ENCODE data around the gene PHF21A. TPM values are rescaled to one million over a fixed set of nuclear protein-coding genes. Genes with fewer than 3 reads are reported as not detected.

Gene PHF21A
- total RNA-seq, 1 donor from 2014 or later, result 66.8 TPM

DNA sequence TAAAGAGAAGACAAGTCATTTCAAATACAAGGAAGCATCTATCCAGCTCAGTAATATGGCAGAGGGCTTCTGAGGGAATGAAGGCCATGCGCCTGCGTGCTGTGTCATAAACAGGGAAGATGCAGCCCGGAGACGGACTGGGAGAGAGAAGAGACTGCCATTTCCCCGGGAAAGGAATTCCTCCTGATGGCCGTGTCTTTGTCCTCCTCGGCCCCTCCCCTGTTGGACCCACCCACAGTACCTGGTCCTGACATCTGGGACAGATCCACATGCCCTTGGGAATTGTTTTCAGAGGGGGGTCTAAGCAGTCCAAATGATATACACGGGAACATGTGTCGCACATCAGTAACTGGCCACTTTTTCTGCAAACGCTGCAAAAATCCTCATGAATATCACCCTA, 183.3 kb downstream of the PHF21A start:
- H3K27me3 ChIP-seq, result no peaks in the 10 kb centered on the region
- TF ChIP-seq POLR2AphosphoS5 (IDR thresholded peaks at IDR 0.05; ENCODE audit: insufficient read depth in 1 of 2, low read depth in 1 of 2) (no peak), CTCF (IDR thresholded peaks at IDR 0.05) (no peak), POLR2A (IDR thresholded peaks at IDR 0.05) (no peak)
- DNase-seq (ENCODE audit: extremely low spot score in 2 of 2), result no peak
- peaks cover 0 to 45% of the 10 kb centered on the region in 2 donors for H3K36me3 ChIP-seq
- H3K9me3 ChIP-seq, result no peaks in the 10 kb centered on the region
- no peaks in the 10 kb centered on the region for H3K4me1 ChIP-seq
- intact Hi-C loops (cut with DNase I), result no loop called here
- no peak overlapping the region for H3K27ac ChIP-seq
- no peak overlapping the region for H3K4me3 ChIP-seq

DNA sequence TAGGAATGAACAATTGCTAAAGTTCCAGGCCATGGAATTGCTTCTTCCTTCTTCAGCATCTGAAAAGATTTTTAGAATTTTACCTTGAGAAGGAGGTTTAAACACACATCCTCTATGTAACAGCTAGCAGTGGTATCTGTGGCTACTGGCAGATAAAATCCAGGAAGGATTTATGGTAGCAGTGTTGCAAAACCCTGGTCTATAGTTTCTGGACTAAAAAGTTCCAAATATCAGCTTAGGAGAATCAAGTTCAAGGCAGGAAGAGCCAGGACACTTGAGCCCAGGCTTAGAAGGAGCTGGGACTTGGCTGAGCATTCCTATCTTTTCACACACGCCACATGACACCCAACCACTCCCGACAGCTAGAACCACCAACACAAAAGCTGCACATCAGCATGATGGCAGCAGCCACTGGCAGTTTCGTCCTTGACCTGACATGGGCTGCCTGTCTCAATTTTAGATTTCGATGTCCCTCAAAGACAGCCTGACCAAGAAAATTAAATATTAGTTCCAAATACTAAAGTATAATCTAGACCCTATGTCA, 184.7 kb downstream of the PHF21A start:
- H3K4me3 ChIP-seq, result no peak overlapping the region
- H3K36me3 ChIP-seq, result peaks cover 0 to 46% of the 10 kb centered on the region in 2 donors
- H3K27ac ChIP-seq, result no peak overlapping the region
- TF ChIP-seq POLR2AphosphoS5 (IDR thresholded peaks at IDR 0.05; ENCODE audit: insufficient read depth in 1 of 2, low read depth in 1 of 2) (no peak), CTCF (IDR thresholded peaks at IDR 0.05) (no peak), POLR2A (IDR thresholded peaks at IDR 0.05) (no peak)
- no peak for DNase-seq (ENCODE audit: extremely low spot score in 2 of 2)
- intact Hi-C loops (cut with DNase I), result no loop called here
- peaks cover 8% of the 10 kb centered on the region for H3K4me1 ChIP-seq
- H3K27me3 ChIP-seq, result no peaks in the 10 kb centered on the region
- H3K9me3 ChIP-seq, result no peaks in the 10 kb centered on the region

- TF ChIP-seq POLR2AphosphoS5 (IDR thresholded peaks at IDR 0.05; ENCODE audit: insufficient read depth in 1 of 2, low read depth in 1 of 2), result no peak
- no peak for TF ChIP-seq POLR2A (IDR thresholded peaks at IDR 0.05)
- TF ChIP-seq CTCF (IDR thresholded peaks at IDR 0.05), result no peak
- H3K9me3 ChIP-seq, result no peaks in the 10 kb centered on the region
- H3K27me3 ChIP-seq, result no peaks in the 10 kb centered on the region
- H3K27ac ChIP-seq, result no peak overlapping the region
- H3K4me3 ChIP-seq, result no peak overlapping the region
- intact Hi-C loops (cut with DNase I), result no loop called here
- DNase-seq (ENCODE audit: extremely low spot score in 2 of 2), result no peak
- H3K36me3 ChIP-seq, result peaks cover 0 to 46% of the 10 kb centered on the region in 2 donors
- H3K4me1 ChIP-seq, result peaks cover 18% of the 10 kb centered on the region
These were observed 185.7 kb downstream of the PHF21A start for GRCh38 chr11:45935349-45936064.

- Histone ChIP-seq H3K4me1 (peaks cover 25% of the 10 kb centered on the region), H3K27ac (no peak overlapping the region), H3K9me3 (no peaks in the 10 kb centered on the region), H3K27me3 (no peaks in the 10 kb centered on the region), H3K4me3 (no peak overlapping the region), H3K36me3 (peaks cover 0 to 46% of the 10 kb centered on the region in 2 donors)
- no peak for DNase-seq (ENCODE audit: extremely low spot score in 2 of 2)
- TF ChIP-seq POLR2A (IDR thresholded peaks at IDR 0.05), result no peak
- no peak for TF ChIP-seq CTCF (IDR thresholded peaks at IDR 0.05)
- no peak for TF ChIP-seq POLR2AphosphoS5 (IDR thresholded peaks at IDR 0.05; ENCODE audit: insufficient read depth in 1 of 2, low read depth in 1 of 2)
- intact Hi-C loops (cut with DNase I), result no loop called here
These were observed 186.5 kb downstream of the PHF21A start for GRCh38 chr11:45934580-45935318.
